Measurements from ENCODE around the gene ANKRD12.

The ANKRD12 gene

DNA sequence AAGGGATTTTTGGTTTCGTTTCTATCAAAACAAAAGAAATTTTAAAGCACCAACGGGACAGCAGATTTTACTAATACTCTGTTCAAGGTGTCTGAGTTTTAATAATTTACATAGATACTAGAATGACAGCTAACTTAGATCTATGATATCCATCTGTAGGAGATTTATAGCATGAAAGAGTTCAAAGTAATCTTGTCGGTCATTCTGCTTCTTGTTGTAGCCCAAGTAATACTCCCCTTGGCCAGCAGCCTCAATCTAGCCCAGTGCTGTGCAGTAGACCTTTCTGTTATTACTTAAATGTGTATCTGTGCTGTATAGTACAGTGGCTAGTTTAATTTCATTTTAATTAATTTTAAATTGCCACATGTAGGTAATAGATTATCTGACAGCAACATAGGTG lies 44.7 kb downstream of the ANKRD12 start:
- H3K27ac ChIP-seq: no peak overlapping the region
- TF ChIP-seq, protein P1, sequence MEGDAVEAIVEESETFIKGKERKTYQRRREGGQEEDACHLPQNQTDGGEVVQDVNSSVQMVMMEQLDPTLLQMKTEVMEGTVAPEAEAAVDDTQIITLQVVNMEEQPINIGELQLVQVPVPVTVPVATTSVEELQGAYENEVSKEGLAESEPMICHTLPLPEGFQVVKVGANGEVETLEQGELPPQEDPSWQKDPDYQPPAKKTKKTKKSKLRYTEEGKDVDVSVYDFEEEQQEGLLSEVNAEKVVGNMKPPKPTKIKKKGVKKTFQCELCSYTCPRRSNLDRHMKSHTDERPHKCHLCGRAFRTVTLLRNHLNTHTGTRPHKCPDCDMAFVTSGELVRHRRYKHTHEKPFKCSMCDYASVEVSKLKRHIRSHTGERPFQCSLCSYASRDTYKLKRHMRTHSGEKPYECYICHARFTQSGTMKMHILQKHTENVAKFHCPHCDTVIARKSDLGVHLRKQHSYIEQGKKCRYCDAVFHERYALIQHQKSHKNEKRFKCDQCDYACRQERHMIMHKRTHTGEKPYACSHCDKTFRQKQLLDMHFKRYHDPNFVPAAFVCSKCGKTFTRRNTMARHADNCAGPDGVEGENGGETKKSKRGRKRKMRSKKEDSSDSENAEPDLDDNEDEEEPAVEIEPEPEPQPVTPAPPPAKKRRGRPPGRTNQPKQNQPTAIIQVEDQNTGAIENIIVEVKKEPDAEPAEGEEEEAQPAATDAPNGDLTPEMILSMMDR (conservative IDR thresholded peaks at IDR 0.05): no peak

DNA sequence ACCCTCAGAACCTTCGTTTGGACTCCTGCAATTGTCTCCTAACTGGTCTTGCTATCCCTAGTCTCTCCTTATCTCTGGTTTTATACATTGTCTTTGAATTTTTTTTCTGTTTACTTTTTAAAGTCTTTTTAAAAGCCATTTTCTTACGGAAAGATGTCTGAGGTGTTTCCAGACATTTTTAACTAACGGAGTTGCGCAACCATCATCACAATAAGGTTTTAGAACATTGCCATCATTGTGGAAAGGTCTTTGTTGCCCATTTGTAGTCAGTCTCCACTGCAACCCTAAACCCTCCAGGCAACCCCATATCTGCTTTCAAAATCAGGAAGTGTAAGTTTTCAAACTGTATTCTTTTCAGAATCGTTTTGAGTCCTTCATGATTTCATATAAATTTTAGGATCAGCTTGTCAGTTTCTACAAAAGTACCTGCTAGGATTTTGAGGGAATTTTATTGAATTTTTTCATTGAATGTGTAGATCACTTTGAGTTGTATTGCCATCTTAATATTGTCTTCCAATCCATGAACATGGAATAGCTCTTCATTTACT lies 46.3 kb downstream of the ANKRD12 start:
- TF ChIP-seq, protein P1 (conservative IDR thresholded peaks at IDR 0.05): no peak
- H3K27ac ChIP-seq: no peak overlapping the region

DNA sequence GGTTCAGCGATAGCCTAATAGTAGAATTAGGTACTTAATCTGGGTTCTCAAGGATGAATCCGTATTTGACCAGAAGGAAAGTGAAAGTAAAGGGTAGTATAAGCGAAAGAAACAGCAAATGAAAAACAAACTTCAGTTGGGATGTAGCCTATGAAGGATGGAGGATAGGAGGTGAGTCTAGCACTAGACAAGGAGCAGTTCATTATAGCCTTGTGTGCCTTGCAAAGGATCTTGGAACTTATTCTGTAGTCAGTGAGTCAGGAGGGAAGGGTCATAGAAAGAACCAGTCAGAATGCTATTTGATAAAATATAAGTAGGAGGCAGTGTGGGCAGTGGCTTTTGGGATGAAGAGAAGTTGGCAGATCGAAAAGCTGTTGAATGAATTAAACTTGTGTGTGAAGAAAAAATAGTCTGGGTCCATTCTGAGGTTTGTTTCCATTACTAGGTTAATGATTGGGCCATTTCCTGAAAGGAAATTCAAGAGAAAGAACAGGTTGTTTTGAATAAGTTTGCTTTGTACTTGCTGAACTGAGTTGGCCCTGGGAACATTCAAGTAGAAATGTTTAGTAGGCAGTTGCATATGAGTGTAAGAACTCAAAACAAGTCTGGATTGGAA lies 48.5 kb downstream of the ANKRD12 start:
- TF ChIP-seq, protein P1 (conservative IDR thresholded peaks at IDR 0.05): no peak
- peak overlapping the region; percentile 27; the same call in 1 of the 2 replicates for H3K27ac ChIP-seq

DNA sequence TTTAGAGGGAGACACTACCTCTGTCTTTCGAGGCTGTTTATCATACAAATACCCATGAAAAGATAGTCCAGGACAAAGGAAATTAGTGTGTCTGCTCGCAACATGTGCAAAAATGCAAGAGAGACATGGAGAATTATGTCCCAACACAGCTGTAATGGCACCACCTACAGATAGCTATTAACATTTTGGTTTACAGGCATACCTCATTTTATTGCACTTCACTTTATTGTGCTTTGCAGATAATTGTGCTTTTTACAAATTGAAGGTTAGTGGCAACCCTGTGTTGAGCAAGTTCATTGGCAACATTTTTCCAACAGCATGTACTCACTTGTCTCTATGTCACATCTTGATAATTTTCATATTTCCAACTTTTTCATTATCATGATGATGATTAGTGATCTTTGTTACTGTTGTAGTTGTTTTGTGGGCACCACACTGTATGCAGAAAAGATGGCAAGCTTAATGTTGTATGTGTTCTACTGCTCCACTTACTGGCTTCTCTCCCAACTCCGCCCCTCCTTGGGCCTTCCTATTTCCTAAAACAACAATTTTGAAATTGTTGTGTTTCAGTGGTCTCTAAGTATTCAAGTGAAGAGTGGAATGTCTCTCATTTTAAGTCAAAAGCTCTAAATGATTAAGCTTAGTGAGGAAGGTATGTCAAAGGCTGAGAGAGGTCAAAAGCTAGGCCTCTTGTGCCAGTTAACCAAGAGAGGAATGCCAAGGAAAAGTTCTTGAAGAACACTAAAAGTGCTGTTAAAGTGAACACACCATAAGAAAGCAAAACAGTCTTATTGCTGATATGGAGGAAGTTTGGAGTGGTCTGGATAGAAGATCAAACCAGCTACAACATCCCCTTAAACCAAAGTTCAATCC lies 52.0 kb downstream of the ANKRD12 start:
- TF ChIP-seq, protein P1 (conservative IDR thresholded peaks at IDR 0.05): no peak
- H3K27ac ChIP-seq: no peak overlapping the region

DNA sequence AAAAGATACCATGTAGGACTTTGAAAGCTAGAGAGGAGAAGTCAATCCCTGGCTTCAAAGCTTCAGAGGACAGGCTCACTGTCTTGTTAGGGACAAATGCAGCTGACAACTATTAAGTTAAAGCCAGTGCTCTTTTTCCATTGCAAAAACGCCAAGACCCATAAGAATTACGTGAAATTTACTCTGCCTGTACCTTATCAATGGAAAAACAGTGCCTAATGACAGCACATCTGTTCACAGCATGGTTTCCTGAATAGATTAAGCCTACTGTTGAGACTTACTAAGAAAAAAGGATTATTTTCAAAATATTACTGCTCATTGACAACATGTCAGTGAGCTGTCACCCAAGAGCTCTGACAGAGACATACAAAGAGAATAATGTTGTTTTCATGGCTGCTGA lies 52.9 kb downstream of the ANKRD12 start:
- H3K27ac ChIP-seq: no peak overlapping the region
- TF ChIP-seq, protein P1 (conservative IDR thresholded peaks at IDR 0.05): no peak

DNA sequence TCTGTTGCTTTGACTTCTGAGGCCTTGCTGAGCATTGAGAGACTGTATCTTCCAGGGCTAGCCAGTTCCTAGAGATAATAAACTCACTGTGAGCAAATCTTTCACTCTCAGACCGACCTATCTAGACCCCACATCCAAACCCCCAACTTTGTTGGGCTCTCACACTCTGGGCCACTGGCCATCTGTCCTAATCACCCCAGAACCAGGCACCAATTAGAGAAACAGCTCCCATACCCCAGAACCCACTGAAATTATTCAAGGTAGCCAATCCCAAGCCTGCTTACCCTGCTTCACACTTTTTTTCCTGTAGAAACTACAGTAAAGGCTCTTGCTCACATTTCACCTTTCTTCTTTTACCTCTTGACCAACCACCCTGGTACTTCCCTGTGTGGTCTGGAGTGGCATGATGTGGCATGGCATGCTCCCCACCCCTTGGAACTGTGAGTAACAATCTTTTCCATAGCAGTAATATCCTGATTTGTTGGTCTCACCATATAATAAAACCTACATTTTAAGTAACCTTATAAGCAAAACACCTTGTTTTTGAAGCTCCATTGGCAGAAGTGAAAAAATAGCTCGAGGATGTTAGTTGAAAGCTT lies 55.2 kb downstream of the ANKRD12 start:
- no peak overlapping the region for H3K27ac ChIP-seq
- TF ChIP-seq, protein P1 (conservative IDR thresholded peaks at IDR 0.05): no peak

DNA sequence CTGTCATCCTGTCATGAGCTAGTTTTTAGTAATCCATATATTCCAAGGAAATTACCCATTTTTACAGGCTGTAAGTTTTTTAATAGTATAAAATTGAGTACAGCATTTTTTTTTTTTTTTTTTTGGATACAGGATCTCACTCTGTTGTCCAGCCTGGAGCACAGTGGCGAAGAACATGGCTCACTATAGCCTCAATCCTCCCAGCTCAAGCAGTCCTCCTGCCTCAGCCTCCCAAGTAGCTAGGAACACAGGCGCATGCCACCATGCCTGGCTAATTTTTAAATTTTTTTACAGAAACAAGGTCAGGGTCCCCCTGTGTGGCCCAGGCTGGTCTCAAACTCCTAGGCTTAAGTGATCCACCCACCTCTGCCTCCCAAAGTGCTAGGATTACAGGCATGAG lies 56.5 kb downstream of the ANKRD12 start:
- TF ChIP-seq, protein P1 (conservative IDR thresholded peaks at IDR 0.05): no peak
- H3K27ac ChIP-seq: no peak overlapping the region

Measured in VCaP (cell line).